Body of pancreas (tissue), 4 donors: ENCODE measurements around the gene ELF1. TPM values are rescaled to one million over a fixed set of nuclear protein-coding genes. Genes with fewer than 3 reads are reported as not detected.

Source experiments
- ATAC-seq: fragments of 150-250 bp; one replicate; pipeline ENCODE4 v1.9.1; 2016
- DNase-seq, 4 donors: peaks; one replicate each; pipeline ENCODE4 v3.0.0-alpha.2; 2019
- H3K27ac ChIP-seq, 4 donors: fragments of 200-600 bp; sonication (generic); 1 replicate in 3 of 4; 2 replicates in 1 of 4; pipeline versions ENCODE4 v1.5.1 to v1.6.1; 2016 to 2019; ENCODE audit warnings: mild to moderate bottlenecking in 1 of 4, mixed read lengths in 1 of 4, moderate library complexity in 1 of 4
- H3K27me3 ChIP-seq, 2 donors: fragments of 200-600 bp; sonication (generic); one replicate each; pipeline ENCODE4 v1.6.0; 2016; ENCODE audit warnings: mild to moderate bottlenecking in 1 of 2
- H3K36me3 ChIP-seq, 2 donors: fragments of 200-600 bp; sonication (generic); replicated peaks in 1 of 2; 2 replicates each; pipeline ENCODE4 v1.5.1; 2016; ENCODE audit warnings: low read depth in 2 of 2; ENCODE audit not compliant: insufficient read depth in 1 of 2
- H3K4me1 ChIP-seq: fragments of 200-600 bp; sonication (generic); one replicate; pipeline ENCODE4 v1.6.0; 2016
- H3K4me3 ChIP-seq, 2 donors: fragments of 200-600 bp; sonication (generic); 1 replicate in 1 of 2; 2 replicates in 1 of 2; pipeline ENCODE4 v1.5.1; 2016 to 2019
- H3K9me3 ChIP-seq, 3 donors: fragments of 200-600 bp; sonication (generic); 1 replicate in 2 of 3; 2 replicates in 1 of 3; pipeline ENCODE4 v1.5.1; 2016
- CTCF ChIP-seq, 7 experiments: fragments of 450-650 bp in 4 of 7; fragments of 200-600 bp in 3 of 7; sonication (generic) in 3 of 7; IDR thresholded peaks; one replicate each; pipeline ENCODE4 v1.5.1; 2016 to 2019; ENCODE audit warnings: antibody characterized with exemption in 7 of 7
- POLR2A ChIP-seq, 3 donors: fragments of 450-650 bp; IDR thresholded peaks; one replicate each; pipeline ENCODE4 v1.6.1; 2016; ENCODE audit warnings: antibody characterized with exemption in 3 of 3, mild to moderate bottlenecking in 2 of 3
- WGBS, 2 donors: methylation state at CpG; one replicate each; pipeline ENCODE4 v1.1.5; 2017; 5-methylcytosine and 5-hydroxymethylcytosine counted together
- intact Hi-C: fragments of 100-400 bp; cut with DNase I; formaldehyde crosslinking; loops from one replicate; pipeline ENCODE4 v1.15.1; 2023
- total RNA-seq, 2 donors: library from RNA; depleted of rRNA; stranded (reverse); fragments of >200 nt; gene quantifications; one replicate each; pipeline ENCODE4 v1.1.0, GENCODE V29; 2016

ELF1 gene
- total RNA-seq, 2 donors from 2014 or later: 40.5 to 61.7 TPM

- peaks cover 83% of the 10 kb centered on the region for H3K4me1 ChIP-seq
- H3K9me3 ChIP-seq: no peaks in the 10 kb centered on the region
- TF ChIP-seq POLR2A (IDR thresholded peaks at IDR 0.05): no peak
- no peak for TF ChIP-seq CTCF (IDR thresholded peaks at IDR 0.05)
- no peak for DNase-seq
- intact Hi-C loops: loop anchor here (10.0 kb wide), 1 partner anchor 70 kb away; no protein-coding TSS in a partner anchor
- ATAC-seq: peak; percentile 35
- H3K4me3 ChIP-seq: no peak overlapping the region
- H3K36me3 ChIP-seq: no peaks in the 10 kb centered on the region
- 3 to 4% methylated on average over 3 of the region's 3 CpGs for WGBS, 2 donors
- H3K27ac ChIP-seq: peak overlapping the region; percentile 56 to 85 (median 74)
- H3K27me3 ChIP-seq: no peaks in the 10 kb centered on the region
Observed at GRCh38 chr13:40984668-40985366, 34.3 kb downstream of the ELF1 start.

- H3K27ac ChIP-seq: peak overlapping the region; percentile 45 to 85 (median 74)
- 64 to 78% methylated on average over 4 of the region's 4 CpGs for WGBS, 2 donors
- TF ChIP-seq POLR2A (IDR thresholded peaks at IDR 0.05): no peak
- TF ChIP-seq CTCF (IDR thresholded peaks at IDR 0.05): no peak
Observed at GRCh38 chr13:40983725-40984667, 35.1 kb downstream of the ELF1 start.

GRCh38 chr13:40983259-40983658, 35.9 kb downstream of the ELF1 start:
- Histone ChIP-seq H3K4me1 (peaks cover 83% of the 10 kb centered on the region), H3K4me3 (no peak overlapping the region), H3K9me3 (no peaks in the 10 kb centered on the region), H3K27me3 (no peaks in the 10 kb centered on the region), H3K36me3 (no peaks in the 10 kb centered on the region), H3K27ac (peak overlapping the region in 3 of 4 donors; percentile 73 to 85 (median 74))
- intact Hi-C loops: loop anchor here (10.0 kb wide), 1 partner anchor 72 kb away; no protein-coding TSS in a partner anchor
- 32 to 49% methylated on average over 2 of the region's 2 CpGs for WGBS, 2 donors
- DNase-seq (no peak), ATAC-seq (no peak)
- no peak for TF ChIP-seq CTCF (IDR thresholded peaks at IDR 0.05)
- no peak for TF ChIP-seq POLR2A (IDR thresholded peaks at IDR 0.05)

More at GRCh38 chr13:40983725-40984667, 35.1 kb downstream of the ELF1 start:
- no peaks in the 10 kb centered on the region for H3K27me3 ChIP-seq
- no peak overlapping the region for H3K4me3 ChIP-seq
- H3K9me3 ChIP-seq: no peaks in the 10 kb centered on the region
- H3K36me3 ChIP-seq: no peaks in the 10 kb centered on the region
- DNase-seq: no peak
- intact Hi-C loops: loop anchor here (10.0 kb wide), 1 partner anchor 71 kb away; no protein-coding TSS in a partner anchor
- ATAC-seq: no peak
- peaks cover 86% of the 10 kb centered on the region for H3K4me1 ChIP-seq

DNA sequence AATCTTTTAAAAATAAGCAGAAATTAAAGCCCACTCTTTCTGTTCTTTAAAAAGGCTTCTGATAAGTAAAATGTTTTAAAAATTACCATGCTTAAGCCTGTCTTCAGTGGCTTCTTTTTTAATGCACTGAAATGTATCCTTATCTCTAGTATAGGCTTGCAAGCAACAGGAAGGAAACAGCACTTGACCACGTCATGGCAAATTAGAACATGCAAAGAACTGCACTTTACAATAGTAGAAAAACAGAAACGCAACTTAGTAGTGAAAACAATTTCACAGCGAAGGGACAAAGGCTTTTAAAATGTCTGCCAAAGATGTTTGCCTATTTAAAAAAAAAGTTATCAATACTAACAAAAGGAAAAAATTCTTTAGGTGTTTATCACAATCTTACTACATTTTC, 36.3 kb downstream of the ELF1 start:
- Histone ChIP-seq H3K4me3 (no peak overlapping the region), H3K27ac (peak overlapping the region in 3 of 4 donors; percentile 73 to 85 (median 74)), H3K4me1 (peaks cover 82% of the 10 kb centered on the region), H3K9me3 (no peaks in the 10 kb centered on the region), H3K27me3 (no peaks in the 10 kb centered on the region), H3K36me3 (no peaks in the 10 kb centered on the region)
- ATAC-seq: peak; percentile 34
- intact Hi-C loops: loop anchor here (10.0 kb wide), 1 partner anchor 72 kb away; no protein-coding TSS in a partner anchor
- peak in 1 of 4 donors; percentile 67 for DNase-seq
- WGBS, 2 donors: 2 to 3% methylated on average over 3 of the region's 3 CpGs
- peak in 2 of 3 donors; percentile 33 to 62 for TF ChIP-seq POLR2A (IDR thresholded peaks at IDR 0.05)
- TF ChIP-seq CTCF (IDR thresholded peaks at IDR 0.05): no peak
